Mesendoderm (in vitro differentiated cells): ENCODE data around the gene TEAD3. TPM values are rescaled to one million over a fixed set of nuclear protein-coding genes. Genes with fewer than 3 reads are reported as not detected.
A peak's percentile ranks its signal among the peaks of the same experiment; 100 is the strongest.

Source experiments
- DNase-seq: peaks from one replicate; pipeline ENCODE4 v3.0.0; 2013
- H2AK5ac ChIP-seq: 2 replicates; pipeline ENCODE4 v1.6.1; 2013; ENCODE audit warnings: low read length, inconsistent platforms
- H2BK120ac ChIP-seq: 2 replicates; pipeline ENCODE4 v1.6.1; 2013; ENCODE audit warnings: low read depth, mild to moderate bottlenecking, low read length, moderate library complexity, mixed read lengths
- H2BK15ac ChIP-seq: replicated peaks from 2 replicates; pipeline ENCODE4 v1.6.1; 2013; ENCODE audit warnings: low read depth, mild to moderate bottlenecking, moderate library complexity
- H2BK5ac ChIP-seq: 2 replicates; pipeline ENCODE4 v1.6.1; 2013; ENCODE audit warnings: low read length, inconsistent platforms
- H3K18ac ChIP-seq: 2 replicates; pipeline ENCODE4 v1.6.1; 2013; ENCODE audit warnings: mild to moderate bottlenecking, low read length, mixed read lengths
- H3K23ac ChIP-seq: one replicate; pipeline ENCODE4 v1.6.1; 2013; ENCODE audit warnings: low read length
- H3K27ac ChIP-seq: 2 replicates; pipeline ENCODE4 v1.5.1; 2013; ENCODE audit warnings: low read depth, mild to moderate bottlenecking, inconsistent platforms, low read length, moderate library complexity
- H3K27me3 ChIP-seq: 2 replicates; pipeline ENCODE4 v1.6.1; 2013; ENCODE audit warnings: low read length, control low read depth, mild to moderate bottlenecking, inconsistent platforms; ENCODE audit not compliant: insufficient read depth, poor library complexity
- H3K36me3 ChIP-seq: 2 replicates; pipeline ENCODE4 v1.6.1; 2013; ENCODE audit warnings: low read length, inconsistent platforms; ENCODE audit not compliant: control insufficient read depth, insufficient read depth
- H3K4ac ChIP-seq: one replicate; pipeline ENCODE4 v1.6.1; 2013; ENCODE audit warnings: low read depth, mild to moderate bottlenecking, low read length, moderate library complexity
- H3K4me1 ChIP-seq: 2 replicates; pipeline ENCODE4 v1.6.1; 2013; ENCODE audit warnings: low read depth, low read length, inconsistent platforms; ENCODE audit not compliant: control insufficient read depth
- H3K4me2 ChIP-seq: 2 replicates; pipeline ENCODE4 v1.6.1; 2013; ENCODE audit warnings: low read length
- H3K4me3 ChIP-seq: 2 replicates; pipeline ENCODE4 v1.5.1; 2013; ENCODE audit warnings: mild to moderate bottlenecking, low read length
- H3K56ac ChIP-seq: one replicate; pipeline ENCODE4 v1.6.1; 2013; ENCODE audit warnings: low read length
- H3K79me1 ChIP-seq: 2 replicates; pipeline ENCODE4 v1.6.1; 2013; ENCODE audit warnings: low read length, inconsistent platforms
- H3K79me2 ChIP-seq: 2 replicates; pipeline ENCODE4 v1.6.1; 2013; ENCODE audit warnings: mild to moderate bottlenecking, low read length; ENCODE audit not compliant: control insufficient read depth, insufficient read depth
- H3K9ac ChIP-seq: 2 replicates; pipeline ENCODE4 v1.6.1; 2013; ENCODE audit warnings: low read length, inconsistent platforms
- H4K5ac ChIP-seq: one replicate; pipeline ENCODE4 v1.6.1; 2013; ENCODE audit warnings: low read length
- H4K8ac ChIP-seq: one replicate; pipeline ENCODE4 v1.6.1; 2013; ENCODE audit warnings: low read depth, mild to moderate bottlenecking, control low read depth, low read length, moderate library complexity
- WGBS: extraction: QIAGEN DNeasy Blood & Tissue Kit; methylation state at CpG from one replicate; pipeline ENCODE4 v1.1.7; 2013; ENCODE audit warnings: low lambda C conversion rate, missing lambda C conversion rate; ENCODE audit not compliant: insufficient coverage; ENCODE audit errors: extremely low coverage; 5-methylcytosine and 5-hydroxymethylcytosine counted together
- polyA plus RNA-seq, 2 experiments: library from polyadenylated mRNA; stranded (reverse); fragments of 200-250 nt; gene quantifications; one replicate each; pipeline ENCODE4 v1.2.3, GENCODE V29; 2013

The TEAD3 gene
- polyA plus RNA-seq (2013, experiment 1 of 2): 37.1 TPM
- 36.3 TPM for polyA plus RNA-seq (2013, experiment 2 of 2)

- Histone ChIP-seq H3K4me2 (peak within 1 kb of the TSS; percentile 76), H3K79me2 (peaks cover 36% of the 10 kb centered on the region), H3K79me1 (peaks cover 15% of the 10 kb centered on the region), H4K5ac (no peak within 1 kb of the TSS), H3K4me3 (peak within 1 kb of the TSS; percentile 66), H2BK15ac (peak within 1 kb of the TSS; percentile 37), H3K36me3 (no peaks in the 10 kb centered on the region), H3K56ac (peak within 1 kb of the TSS; percentile 99), H3K9ac (peak within 1 kb of the TSS; percentile 93), H2BK5ac (peak within 1 kb of the TSS; percentile 81), H4K8ac (peak within 1 kb of the TSS; percentile 69), H3K18ac (peak within 1 kb of the TSS; percentile 99), H3K4me1 (peaks cover 27% of the 10 kb centered on the region), H2BK120ac (peak within 1 kb of the TSS; percentile 65), H3K27me3 (no peaks in the 10 kb centered on the region), H3K4ac (peak within 1 kb of the TSS; percentile 98), H2AK5ac (no peak within 1 kb of the TSS), H3K27ac (peak within 1 kb of the TSS; percentile 93), H3K23ac (peak within 1 kb of the TSS; percentile 51)
- peak; percentile 92 for DNase-seq
- no CpG with 5 or more reads among the region's 98 CpGs for WGBS
Measured at GRCh38 chr6:35496841-35497570, at the start of gene TEAD3. TSS of gene TEAD3 (minus strand) at chr6:35497079.

GRCh38 chr6:35544769-35545361 is 48.0 kb upstream of the TEAD3 start:
- H3K23ac ChIP-seq: no peak overlapping the region
- H4K8ac ChIP-seq: no peak overlapping the region
- DNase-seq: peak; percentile 61
- H3K4me3 ChIP-seq: no peak overlapping the region
- H4K5ac ChIP-seq: no peak overlapping the region
- no peak overlapping the region for H2BK120ac ChIP-seq
- no peaks in the 10 kb centered on the region for H3K27me3 ChIP-seq
- H3K79me2 ChIP-seq: no peaks in the 10 kb centered on the region
- no peak overlapping the region for H2BK15ac ChIP-seq
- H3K4me1 ChIP-seq: no peaks in the 10 kb centered on the region
- no peaks in the 10 kb centered on the region for H3K36me3 ChIP-seq
- no peak overlapping the region for H3K4me2 ChIP-seq
- WGBS: no CpG with 5 or more reads among the region's 13 CpGs
- H3K4ac ChIP-seq: no peak overlapping the region
- H3K18ac ChIP-seq: no peak overlapping the region
- H3K27ac ChIP-seq: no peak overlapping the region
- no peak overlapping the region for H2BK5ac ChIP-seq
- no peak overlapping the region for H2AK5ac ChIP-seq
- no peak overlapping the region for H3K56ac ChIP-seq
- H3K79me1 ChIP-seq: no peaks in the 10 kb centered on the region
- H3K9ac ChIP-seq: no peak overlapping the region

GRCh38 chr6:35543459-35544193 is 46.7 kb upstream of the TEAD3 start:
- H3K56ac ChIP-seq: no peak overlapping the region
- no peak overlapping the region for H3K23ac ChIP-seq
- no peaks in the 10 kb centered on the region for H3K27me3 ChIP-seq
- no peak overlapping the region for H2BK120ac ChIP-seq
- H3K79me1 ChIP-seq: no peaks in the 10 kb centered on the region
- no CpG with 5 or more reads among the region's 16 CpGs for WGBS
- no peak overlapping the region for H3K9ac ChIP-seq
- H4K8ac ChIP-seq: no peak overlapping the region
- no peak overlapping the region for H3K4ac ChIP-seq
- no peak overlapping the region for H3K4me3 ChIP-seq
- H2BK15ac ChIP-seq: no peak overlapping the region
- no peaks in the 10 kb centered on the region for H3K36me3 ChIP-seq
- no peak overlapping the region for H2BK5ac ChIP-seq
- H4K5ac ChIP-seq: no peak overlapping the region
- H3K4me1 ChIP-seq: no peaks in the 10 kb centered on the region
- no peak overlapping the region for H3K4me2 ChIP-seq
- no peak overlapping the region for H2AK5ac ChIP-seq
- no peak overlapping the region for H3K27ac ChIP-seq
- DNase-seq: peak; percentile 78
- no peaks in the 10 kb centered on the region for H3K79me2 ChIP-seq
- no peak overlapping the region for H3K18ac ChIP-seq

GRCh38 chr6:35541836-35542235 is 45.0 kb upstream of the TEAD3 start:
- H3K27ac ChIP-seq: no peak overlapping the region
- no peak overlapping the region for H4K8ac ChIP-seq
- no peaks in the 10 kb centered on the region for H3K36me3 ChIP-seq
- H4K5ac ChIP-seq: no peak overlapping the region
- H3K79me2 ChIP-seq: no peaks in the 10 kb centered on the region
- no peak overlapping the region for H3K4me3 ChIP-seq
- H3K79me1 ChIP-seq: no peaks in the 10 kb centered on the region
- H3K9ac ChIP-seq: no peak overlapping the region
- H2BK5ac ChIP-seq: no peak overlapping the region
- no peak overlapping the region for H2BK120ac ChIP-seq
- no peaks in the 10 kb centered on the region for H3K4me1 ChIP-seq
- no peak overlapping the region for H3K18ac ChIP-seq
- no CpG with 5 or more reads among the region's 2 CpGs for WGBS
- H3K4ac ChIP-seq: no peak overlapping the region
- no peak overlapping the region for H2BK15ac ChIP-seq
- DNase-seq: no peak
- H3K23ac ChIP-seq: no peak overlapping the region
- no peak overlapping the region for H2AK5ac ChIP-seq
- H3K27me3 ChIP-seq: no peaks in the 10 kb centered on the region
- no peak overlapping the region for H3K56ac ChIP-seq
- no peak overlapping the region for H3K4me2 ChIP-seq

GRCh38 chr6:35539223-35539622 is 42.3 kb upstream of the TEAD3 start:
- Histone ChIP-seq H3K79me1 (no peaks in the 10 kb centered on the region), H3K4me1 (no peaks in the 10 kb centered on the region), H2BK15ac (no peak overlapping the region), H3K4me2 (no peak overlapping the region), H2BK120ac (no peak overlapping the region), H3K36me3 (no peaks in the 10 kb centered on the region), H3K18ac (no peak overlapping the region), H3K27ac (no peak overlapping the region), H4K5ac (no peak overlapping the region), H3K4ac (no peak overlapping the region), H3K79me2 (no peaks in the 10 kb centered on the region), H3K23ac (no peak overlapping the region), H3K4me3 (no peak overlapping the region), H2BK5ac (no peak overlapping the region), H3K27me3 (no peaks in the 10 kb centered on the region), H2AK5ac (no peak overlapping the region), H3K9ac (no peak overlapping the region), H3K56ac (no peak overlapping the region), H4K8ac (no peak overlapping the region)
- no CpG with 5 or more reads among the region's 3 CpGs for WGBS
- no peak for DNase-seq
